GM19025 (cell line): ENCODE measurements around the gene TF.
"Not testable (repeated sequence)": the region's sequence is repeated elsewhere in the genome, so short reads cannot be mapped to it uniquely, and the experiment has no call there.

Experiments
- ATAC-seq: cut with Tn5 transposase; IDR thresholded peaks from one replicate; pipeline ENCODE4 v1.9.1; 2021; ENCODE audit warnings: mild to moderate bottlenecking, low read depth, moderate library complexity; ENCODE audit not compliant: unreplicated experiment

The TF gene

DNA sequence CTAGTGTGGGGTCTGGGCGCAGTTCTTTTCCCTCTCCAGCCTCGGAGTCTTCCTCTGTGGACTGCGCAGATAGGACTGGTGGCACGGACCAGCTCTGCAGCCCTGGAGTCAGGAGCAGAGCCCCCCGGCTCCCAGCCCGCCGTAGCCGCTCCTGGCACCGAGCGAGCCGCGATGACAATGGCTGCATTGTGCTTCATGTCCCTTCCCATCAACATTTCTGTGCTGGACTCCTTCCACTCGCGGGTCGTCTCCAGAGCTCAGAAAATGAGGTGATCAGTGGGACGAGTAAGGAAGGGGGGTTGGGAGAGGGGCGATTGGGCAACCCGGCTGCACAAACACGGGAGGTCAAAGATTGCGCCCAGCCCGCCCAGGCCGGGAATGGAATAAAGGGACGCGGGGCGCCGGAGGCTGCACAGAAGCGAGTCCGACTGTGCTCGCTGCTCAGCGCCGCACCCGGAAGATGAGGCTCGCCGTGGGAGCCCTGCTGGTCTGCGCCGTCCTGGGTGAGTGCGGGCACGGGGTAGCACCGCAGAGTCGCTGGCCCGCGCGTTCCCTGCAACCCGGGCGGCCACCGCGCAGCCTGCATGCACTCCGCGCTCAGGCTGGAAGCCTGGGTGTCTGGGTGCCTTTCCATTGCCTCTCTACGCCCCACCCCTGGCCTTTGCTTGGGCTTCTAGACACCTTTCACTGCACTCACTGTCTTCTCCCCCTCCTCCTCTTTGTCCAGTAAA, at the start of gene TF:
TSS of gene TF (plus strand) at position 413 of the 731 bp plus-strand sequence. CDS start at position 461, 48 bp downstream.
- no peak for ATAC-seq

DNA sequence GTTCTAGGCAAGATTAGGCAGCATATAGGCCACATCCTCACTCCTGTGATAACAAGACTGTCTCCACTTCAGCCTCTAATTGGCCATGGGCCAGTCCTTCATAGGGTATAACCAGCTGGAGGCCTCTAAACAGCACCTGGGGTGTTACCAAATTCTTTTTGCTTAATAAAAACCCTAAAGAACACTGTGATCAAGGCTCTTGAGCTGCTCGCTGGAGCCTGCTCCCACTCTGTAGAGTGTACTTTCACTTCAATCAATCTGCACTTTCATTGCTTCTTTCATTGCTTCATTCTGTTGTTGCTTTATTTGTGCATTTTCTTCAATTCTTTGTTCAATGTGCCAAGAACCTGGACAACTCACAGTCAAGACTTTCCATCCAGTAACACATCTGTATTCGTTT, 48.2 kb upstream of the TF start:
- ATAC-seq = no peak

DNA sequence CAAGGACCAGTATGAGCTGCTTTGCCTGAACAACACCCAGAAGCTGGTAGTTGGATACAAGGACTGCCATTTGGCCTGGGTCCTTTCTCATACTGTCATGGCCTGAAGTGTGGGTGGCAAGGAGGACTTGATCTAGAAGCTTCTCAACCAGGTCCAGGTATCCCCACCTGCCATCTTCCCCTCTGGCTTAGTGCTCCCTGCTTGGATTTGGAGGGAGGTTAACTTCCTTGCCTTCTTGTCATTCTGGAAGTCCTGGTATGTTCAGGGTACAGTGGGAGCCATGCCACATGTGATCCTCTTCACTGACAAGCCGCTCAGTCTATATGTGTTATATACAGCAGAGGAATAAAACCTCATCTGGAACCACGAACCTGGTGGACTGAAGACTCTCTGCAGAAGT, 46.7 kb upstream of the TF start:
- no peak for ATAC-seq

DNA sequence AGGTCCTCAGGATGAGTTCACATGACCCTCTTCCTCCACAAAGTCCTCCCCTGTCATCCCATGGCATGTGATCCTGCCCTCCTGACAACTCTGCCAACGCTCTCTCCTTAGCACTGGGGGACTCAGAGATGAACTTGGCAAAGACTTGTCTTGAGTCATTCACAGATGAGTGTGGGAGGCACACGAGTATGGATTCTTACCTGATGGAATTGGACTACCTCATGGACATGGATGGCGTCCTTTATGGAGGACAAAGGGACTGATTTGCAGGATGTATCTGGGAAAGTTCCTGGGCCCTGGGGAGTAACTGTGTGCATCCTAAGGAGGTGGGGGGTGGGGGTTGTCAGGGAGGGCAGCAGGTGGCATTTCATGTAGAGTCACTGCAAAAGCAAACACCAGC, 46.3 kb upstream of the TF start:
- ATAC-seq = no peak

DNA sequence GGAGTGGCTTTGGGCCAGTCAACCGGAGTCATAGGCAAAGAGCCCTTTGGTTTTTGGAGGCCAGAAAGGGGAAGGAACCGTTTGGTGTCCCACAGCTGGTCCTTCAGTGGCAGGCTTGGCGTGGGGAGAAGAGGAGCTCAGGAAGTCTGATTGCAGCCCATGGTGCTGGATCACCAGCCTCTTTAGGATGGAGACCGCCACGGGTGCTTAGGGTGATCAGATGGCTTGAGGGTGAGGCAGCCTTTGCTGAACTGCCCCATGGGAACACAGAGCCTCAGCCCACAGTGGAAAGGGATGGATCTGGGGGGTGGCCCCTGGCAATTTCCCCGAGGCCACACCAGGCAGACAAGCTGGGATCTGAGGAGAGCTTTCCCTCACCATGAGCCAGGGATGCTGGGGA, 45.8 kb upstream of the TF start:
- ATAC-seq = no peak

DNA sequence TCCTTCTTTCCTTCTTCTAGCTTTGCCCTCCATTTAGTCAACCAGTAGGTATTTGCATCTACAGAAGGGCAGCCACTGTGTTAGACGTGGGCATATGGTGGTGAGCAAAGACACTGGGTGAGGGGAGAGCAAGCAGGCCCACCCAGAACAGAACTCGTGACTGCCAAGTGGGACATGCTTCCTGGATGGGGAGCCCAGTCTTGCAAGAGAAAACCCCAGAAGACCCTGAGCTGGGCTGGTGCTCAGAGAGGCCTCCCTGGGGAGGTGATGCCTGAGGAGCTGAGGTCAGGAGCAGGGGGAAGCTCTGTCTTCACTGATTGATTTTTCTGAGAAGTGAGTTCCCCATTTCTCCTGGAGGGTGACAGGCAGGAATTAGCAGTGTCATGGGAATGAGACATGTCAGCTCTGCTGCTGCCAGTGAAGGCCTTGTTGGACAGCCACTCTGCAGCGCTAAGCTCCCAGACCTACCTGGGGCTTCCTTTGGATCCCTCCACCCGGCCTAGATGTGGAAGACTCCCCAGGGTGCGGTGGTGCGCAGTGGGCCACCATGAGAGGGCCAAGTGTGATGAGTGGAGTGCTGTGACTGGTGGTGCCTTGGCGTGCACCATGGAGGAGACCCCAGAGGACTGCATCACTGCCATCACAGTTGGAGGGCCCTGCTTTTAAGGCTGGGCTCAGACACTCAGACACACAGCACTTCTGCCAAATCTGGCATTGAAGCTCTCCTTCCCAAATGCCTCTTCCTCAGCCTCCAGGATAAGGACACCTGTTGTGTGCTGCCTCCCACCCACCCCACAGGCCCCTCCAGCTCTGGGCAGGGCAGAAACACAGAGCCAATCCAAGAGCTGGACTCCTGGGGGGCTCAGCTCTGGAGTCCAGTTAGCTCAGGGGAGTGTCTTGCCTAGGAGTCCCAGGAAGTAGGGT, 44.5 kb upstream of the TF start:
- no peak for ATAC-seq

DNA sequence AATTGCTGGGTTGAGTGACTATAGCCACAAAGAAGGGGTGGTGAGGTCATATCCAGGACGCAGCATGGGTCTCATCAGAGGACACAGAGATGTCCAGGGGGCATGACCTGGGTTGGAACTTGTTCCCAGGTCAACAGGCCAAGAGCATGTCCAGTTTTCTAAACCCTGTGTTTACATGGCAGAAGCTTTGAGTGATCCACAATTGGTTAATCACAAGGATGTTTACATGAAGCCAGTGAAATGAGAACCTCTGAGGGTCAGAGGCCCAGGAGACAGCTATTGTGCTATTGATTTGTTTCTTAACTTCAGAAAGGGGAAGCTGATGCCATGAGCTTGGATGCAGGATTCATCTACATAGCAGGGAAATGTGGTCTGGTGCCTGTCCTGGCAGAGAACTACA, 42.3 kb upstream of the TF start:
- ATAC-seq = no peak

DNA sequence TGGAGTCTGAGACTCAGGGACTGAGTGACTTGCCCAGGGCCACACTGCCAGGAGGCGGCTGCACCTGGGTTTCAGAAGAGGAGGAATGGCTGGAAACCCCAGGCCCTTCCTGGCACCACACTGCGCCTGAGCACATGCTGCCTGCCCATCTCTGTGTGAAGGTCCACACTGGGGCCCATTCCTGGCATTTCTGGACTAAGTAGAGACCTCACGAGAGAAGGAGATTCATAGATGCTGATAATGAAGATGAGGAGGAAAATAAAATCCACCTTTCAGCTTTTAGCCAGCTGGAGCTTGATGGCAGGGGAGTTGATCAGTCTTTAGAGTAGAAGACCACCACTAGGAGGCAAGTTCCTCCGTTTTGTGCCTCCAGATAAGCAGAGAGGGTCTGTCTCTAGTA, 40.2 kb upstream of the TF start:
- no peak for ATAC-seq

DNA sequence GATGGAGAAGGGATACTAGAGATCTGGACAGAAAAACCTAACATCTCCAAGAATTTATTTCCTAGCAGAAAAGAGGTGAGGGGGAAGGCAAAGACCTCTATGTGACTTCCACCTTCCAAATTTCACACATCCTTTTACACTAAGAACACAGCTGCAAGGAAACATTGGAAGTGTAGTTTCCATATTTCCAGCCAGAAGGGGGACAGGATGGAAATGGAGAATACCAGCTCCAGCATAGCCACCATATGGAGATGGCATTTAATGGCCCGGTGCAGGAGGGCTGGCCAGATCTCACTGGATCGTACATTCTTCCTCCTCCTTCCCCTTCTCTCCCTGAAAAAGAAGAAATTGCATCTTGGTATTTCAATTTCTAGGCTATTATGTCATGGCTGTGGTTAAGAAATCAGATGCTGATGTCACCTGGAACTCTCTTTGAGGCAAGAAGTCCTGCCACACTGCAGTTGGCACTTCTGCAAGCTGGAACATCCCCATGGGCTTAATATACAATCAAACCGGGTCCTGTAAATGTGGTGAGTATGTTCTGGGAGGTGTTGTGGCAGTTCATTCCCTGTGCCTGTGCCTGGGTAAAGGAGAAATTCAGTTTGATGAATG, 36.9 kb upstream of the TF start:
- ATAC-seq = no peak

DNA sequence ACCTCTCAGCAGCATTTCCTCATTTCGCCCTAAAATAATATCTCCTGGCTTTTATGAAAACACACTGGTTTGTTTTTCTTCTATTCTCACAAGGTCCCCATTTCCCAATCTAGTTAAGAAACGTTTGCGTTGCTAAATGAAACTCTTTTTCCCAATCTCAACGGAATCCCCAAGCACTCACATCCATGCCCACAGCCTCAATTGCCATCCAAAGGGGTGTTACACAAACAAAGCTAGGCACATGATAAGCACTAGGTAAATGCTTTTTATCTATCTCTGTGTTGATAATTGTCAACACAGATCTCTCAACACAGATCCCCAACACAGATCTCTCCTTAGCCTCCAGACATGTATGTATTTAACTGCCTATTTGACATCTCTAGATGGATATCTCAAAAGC, 35.2 kb upstream of the TF start:
- ATAC-seq = no peak

DNA sequence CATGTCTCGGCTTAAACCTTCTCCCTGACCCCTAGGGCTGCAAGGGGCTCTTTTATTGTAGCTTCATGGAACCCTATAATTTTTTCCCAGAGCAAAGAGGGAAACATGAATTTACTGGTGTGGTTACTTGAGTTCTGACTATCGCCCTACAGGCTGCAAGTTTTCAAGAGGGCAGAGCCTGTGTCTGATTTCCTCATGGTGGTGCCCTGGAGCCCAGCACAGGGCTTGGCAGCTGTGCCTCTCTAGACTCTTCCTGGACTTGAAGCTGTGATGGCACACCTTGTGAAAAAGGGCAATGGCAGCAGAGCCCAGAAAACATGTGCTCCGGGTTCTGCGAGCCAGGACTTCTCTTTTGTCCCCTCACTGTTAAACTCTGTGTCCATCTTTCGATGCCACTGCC, 34.2 kb upstream of the TF start:
- ATAC-seq = no peak

DNA sequence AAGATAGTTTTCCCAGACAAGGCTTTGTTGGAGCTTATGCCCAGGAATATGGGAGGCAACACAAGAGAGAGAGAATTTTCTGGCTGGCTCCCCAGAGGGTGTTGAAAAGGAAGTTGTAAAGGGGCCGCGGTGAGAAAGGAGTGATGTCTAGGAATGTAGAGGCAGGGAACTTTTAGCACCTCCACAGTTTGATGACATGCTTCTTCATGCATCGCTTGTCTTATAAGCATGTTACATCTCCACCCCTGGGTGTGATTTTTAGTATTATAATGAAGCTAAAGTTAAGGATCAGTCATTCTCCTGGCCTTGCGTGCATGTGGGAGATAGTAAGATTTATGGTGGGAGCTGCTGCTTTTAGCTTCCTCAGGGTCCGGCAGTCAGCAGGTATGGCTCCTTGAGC, 32.8 kb upstream of the TF start:
- no peak for ATAC-seq

DNA sequence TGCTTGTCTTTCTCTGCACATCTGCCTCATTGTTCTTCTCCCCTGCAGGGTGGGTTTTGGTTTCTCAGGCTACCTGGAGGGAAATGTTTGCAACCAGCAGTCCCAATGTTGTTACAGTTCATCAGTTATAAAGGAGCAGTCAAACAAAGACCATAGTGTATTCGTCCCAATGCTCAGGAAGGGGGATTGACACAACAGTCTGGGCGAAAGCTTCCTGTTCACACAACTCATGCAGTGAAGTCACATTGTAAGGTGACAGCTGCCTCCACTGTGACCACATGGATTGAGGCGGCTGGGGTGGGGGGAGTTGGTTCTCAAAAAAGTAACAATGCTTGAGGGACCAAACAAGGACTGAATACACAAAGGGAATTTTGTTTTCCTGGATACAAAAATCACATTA, 28.8 kb upstream of the TF start:
- ATAC-seq = no peak

DNA sequence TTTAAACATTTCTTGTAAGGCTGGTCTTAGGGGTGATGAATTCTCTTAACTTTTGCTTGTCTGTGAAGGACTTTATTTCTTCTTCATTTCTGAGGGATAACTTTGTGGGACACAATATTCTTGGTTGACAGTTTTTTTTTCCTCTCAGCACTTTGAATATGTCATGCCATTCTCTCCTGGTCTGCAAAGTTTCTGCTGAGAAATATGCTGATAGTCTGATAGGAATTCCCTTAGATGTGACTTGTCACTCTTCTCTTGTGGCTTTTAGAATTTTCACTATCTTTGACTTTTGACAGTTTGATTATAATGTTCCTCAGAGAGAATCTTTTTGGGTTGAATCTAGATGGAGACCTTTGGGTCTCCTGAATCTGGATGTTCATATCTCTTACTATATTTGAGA, 23.3 kb upstream of the TF start:
- ATAC-seq = no peak

DNA sequence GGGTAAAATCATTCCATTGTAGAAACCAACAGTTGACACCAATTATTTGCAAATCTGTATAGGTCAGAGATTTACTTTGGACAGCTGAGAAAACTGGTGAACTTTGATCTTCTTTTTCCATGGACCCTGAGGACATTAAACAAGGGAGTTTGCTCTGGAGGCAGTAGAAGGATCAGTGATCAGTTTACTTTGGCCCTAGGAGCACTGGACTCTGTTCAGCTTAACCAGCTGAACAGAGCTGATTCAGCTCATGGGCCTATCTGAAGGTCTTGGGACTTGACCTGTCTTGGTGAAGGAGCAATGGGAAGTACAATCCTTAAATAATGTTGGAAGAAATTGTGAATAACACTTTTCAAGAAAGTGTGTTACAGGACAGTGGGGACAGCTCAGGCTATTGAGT, 15.2 kb upstream of the TF start:
- no peak for ATAC-seq

DNA sequence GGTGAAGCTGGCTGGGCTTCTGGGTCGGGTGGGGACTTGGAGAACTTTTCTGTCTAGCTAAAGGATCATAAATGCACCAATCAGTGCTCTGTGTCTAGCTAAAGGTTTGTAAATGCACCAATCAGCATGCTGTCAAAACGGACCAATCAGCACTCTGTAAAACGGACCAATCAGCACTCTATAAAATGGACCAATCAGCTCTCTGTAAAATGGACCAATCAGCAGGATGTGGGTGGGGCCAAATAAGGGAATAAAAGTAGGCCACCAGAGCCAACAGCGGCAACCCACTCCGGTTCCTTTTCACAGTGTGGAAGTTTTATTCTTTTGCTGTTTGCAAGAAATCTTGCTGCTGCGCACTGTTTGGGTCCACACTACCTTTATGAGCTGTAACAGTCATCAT, 14.0 kb upstream of the TF start:
- ATAC-seq = not testable (repeated sequence)

DNA sequence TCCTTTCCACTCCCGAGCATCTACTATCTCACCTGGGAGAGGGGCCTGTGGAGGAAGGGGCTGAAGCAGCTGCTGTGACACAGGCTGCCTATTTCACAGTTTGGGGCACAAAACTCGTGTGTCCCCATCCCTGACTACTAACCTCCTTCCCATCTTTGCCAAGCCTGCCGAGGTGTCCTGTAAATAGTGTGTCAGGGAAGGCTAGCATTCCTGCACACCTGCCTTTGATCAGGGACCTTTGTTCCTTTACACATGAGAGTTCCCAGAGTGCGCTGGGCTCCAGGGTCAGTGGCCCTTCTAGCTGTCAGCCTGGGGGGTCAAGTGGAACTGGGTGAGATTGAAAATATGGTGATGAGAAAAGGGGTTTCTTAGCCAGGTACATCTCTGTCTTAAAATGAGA, 13.0 kb upstream of the TF start:
- ATAC-seq = no peak

DNA sequence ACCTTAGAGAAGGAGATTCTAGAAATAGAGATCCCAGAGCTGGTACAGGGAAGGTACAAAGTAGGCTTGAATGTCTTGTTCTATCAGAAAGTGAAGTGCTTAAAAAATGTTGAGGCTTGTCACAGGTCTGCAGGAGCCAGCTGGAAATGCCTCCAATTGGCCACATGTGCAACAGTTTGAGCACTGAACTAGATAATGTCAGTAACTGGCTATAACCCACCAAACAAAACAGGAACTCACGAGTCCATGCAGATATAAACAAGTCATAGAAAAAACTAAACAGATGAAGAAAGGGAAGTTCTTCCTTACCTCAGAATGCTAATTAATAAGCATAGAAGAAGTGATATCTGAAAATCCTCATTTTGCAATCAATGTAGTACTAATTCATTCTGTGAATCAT, 11.9 kb upstream of the TF start:
- ATAC-seq = no peak

DNA sequence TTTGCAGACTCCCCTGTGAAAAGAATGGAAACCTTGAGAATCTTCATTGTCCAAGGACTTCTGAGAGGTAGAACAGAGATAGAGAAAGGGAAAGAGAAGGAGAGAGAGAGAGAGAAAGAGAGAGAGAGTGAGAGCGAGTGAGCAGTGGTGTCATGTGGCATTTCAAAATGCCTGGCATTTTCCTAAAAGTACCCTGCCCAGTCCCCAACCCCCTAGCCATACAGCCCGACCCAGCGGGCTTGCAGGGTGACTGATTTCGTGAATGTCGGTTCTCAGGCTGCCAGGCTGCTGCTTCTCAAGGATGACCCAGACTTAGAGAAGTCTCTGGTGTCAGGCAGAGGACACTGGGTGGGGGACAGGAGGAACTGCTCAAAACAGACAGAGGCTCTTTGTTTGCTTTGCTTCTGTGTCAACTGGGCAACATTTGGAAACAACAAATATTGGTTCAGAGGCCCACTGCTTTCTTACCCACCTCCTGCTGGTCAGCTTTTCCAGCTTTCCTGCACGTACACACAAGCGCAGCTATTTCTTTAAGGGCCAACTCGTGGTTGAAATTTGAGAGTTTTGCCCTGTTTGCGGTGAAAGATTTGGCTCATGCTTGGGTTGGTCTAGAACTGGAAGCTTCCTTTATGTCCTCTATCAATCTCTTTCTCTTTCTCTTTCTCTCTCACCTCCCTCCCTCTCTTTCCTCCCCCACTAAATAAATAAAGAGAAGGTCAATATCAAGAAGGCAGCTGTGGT, 3.7 kb upstream of the TF start:
- no peak for ATAC-seq

DNA sequence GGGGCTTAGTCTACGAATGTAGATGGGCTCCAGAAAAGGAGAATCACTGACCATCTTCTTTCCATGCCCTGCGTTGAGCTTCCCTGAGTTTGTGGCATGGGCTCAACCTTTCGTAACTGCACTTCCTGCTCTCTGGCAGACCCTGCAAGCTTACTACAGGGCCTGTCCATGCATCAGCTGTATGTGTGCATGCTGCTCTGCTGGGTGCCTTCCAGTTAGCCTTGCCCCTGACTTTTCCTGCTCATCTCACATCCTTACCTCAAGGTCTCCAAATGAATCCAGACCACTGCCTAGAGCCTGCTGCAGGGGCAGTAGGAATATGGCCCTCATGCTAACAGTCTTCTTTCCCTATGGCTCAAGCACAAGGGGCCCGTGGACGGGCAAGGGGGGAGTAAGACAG, 2.0 kb upstream of the TF start:
- ATAC-seq = no peak

DNA sequence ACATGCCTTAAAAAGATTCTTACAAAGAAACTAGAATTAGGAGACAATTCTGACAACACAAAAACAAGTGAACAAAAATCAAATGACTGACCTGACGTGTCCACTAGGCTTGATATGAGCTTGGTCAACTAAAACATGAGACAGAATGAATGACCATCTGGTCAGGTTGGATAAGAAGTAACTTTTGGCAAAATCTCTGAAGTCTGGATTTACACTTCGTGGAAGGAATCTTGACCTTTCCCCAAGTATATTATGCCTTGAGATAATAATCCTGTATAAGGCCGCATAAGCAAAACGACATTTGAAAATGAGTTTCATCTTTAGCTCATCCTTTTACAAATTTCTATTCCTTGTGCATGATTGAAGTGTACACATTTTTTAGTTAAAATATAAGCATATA, 1.1 kb upstream of the TF start:
- no peak for ATAC-seq
